ENCODE results near the gene THAP8.

DNA sequence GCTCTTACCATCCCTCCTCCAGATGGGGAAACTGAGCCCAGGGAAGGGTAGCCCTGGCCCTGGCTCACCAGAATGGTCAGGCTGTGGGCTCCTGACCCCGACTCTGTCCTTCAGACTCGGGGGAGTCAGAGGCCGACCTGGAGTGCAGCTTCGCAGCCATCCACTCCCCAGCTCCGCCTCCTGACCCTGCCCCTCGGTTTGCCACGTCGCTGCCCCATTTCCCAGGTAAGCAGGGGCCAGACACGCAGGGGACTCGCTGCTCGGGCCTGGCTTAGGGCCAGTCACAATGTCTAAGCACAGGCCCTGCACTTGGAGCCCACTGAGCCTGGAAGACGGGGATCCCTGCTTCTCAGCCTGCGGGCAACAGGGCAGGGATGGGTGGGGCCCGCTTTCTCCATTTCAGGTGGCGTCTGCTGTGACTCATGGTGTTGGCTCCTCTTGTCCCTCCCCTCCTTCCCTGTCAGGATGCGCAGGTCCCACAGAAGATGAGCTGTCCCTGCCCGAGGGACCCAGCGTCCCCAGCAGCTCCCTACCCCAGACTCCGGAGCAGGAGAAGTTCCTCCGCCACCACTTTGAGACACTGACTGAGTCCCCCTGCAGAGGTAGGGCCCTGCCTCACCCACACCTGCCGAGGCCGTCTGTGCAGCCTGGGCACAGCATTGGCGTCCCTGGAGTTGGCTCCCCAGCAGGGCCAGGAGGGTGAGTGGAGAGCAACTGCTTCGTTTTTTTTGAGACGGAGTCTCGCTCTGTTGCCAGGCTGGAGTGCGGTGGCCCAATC is 47.7 kb upstream of the THAP8 start:
- TF ChIP-seq POLR2A (IDR thresholded peaks at IDR 0.05; ENCODE audit: low read depth, low read length) (no peak), RAD21 (IDR thresholded peaks at IDR 0.05; ENCODE audit: low read length) (no peak)
